GM18507 (cell line): ENCODE results near the gene SPTSSB.

Experiments used
- DNase-seq: peaks from one replicate; pipeline ENCODE4 v3.0.0; 2011; ENCODE audit warnings: low read depth; ENCODE audit not compliant: insufficient read length; ENCODE audit errors: extremely low spot score
- FAIRE-seq: peaks from 2 replicates; lab custom pipeline; 2011; peaks lifted over from hg19 to GRCh38; lab: Jason Lieb, UNC

SPTSSB gene

GRCh38 chr3:161345023-161345422 is 26.3 kb downstream of the SPTSSB start:
- FAIRE-seq (no peak), DNase-seq (no peak)

GRCh38 chr3:161343986-161344385 is 27.3 kb downstream of the SPTSSB start:
- DNase-seq: no peak
- no peak for FAIRE-seq

- DNase-seq: no peak
Observed at GRCh38 chr3:161343540-161343939, 27.8 kb downstream of the SPTSSB start.

DNA sequence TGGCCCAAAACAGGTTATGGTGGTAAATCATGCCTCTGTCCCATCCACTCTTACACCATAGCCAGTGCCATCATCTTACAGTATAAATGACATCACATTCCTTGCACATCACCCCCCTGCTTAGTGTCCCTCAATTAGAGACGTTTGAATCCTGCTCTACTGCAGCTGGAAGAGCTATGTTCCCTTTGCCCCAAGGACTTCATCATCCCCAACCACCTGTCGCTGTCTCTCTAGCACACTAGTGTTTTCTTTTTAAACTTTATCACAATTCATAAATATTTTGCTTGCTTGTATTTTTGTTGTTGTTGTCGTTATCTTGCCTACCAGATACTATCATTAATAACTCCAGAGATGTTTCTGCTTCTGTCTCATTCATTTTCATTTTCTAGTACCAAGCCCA is 28.7 kb downstream of the SPTSSB start:
- FAIRE-seq: no peak
- DNase-seq: no peak

More at GRCh38 chr3:161343540-161343939, 27.8 kb downstream of the SPTSSB start:
- FAIRE-seq: no peak

GRCh38 chr3:161339517-161340500 is 31.5 kb downstream of the SPTSSB start:
- DNase-seq (no peak), FAIRE-seq (no peak)

GRCh38 chr3:161337311-161337710 is 34.0 kb downstream of the SPTSSB start:
- no peak for DNase-seq
- peak; percentile 31 for FAIRE-seq

DNA sequence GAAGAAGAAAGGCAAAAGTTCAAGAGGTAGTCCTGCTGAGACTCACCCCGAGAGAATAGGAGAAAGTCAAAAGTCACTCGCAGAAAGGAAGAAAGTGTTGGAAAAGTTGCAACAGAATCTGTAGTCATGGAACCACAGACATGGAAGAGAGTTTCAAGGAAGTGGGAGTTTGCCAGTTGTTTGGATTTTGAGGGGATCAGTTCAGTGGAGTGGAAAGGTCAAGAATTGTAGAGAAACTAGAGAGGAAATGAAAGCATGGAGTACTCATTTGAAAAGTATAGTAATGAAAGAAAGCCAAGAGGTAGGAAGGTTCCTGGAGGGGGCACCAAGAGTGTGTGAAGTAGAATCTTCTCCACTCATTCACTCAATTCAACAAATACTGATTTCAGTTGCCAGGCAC is 34.7 kb downstream of the SPTSSB start:
- FAIRE-seq (no peak), DNase-seq (no peak)

DNA sequence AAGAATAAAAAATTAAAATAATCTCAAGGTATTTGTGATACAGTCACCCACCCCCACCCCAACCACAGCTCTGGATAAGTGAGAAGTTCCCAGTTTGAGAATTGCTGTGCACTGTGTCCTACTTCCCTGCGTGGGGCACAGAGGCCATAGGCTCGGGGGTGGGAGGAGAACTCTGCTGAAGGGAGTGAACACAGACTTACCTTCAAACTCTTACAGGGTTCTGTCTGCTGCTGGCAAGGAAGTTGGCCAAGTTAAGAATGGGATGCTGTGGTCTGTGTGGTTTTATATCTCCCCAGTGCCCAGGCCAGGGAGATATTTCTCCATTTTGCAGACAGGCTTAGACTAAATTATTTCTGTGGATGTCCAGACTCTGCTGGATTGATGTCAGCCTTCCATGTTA is 37.6 kb downstream of the SPTSSB start:
- FAIRE-seq: no peak
- DNase-seq: no peak

GRCh38 chr3:161332792-161333191 is 38.5 kb downstream of the SPTSSB start:
- FAIRE-seq: no peak
- DNase-seq: no peak

- DNase-seq (no peak), FAIRE-seq (no peak)
Observed at GRCh38 chr3:161325059-161325458, 46.3 kb downstream of the SPTSSB start.

DNA sequence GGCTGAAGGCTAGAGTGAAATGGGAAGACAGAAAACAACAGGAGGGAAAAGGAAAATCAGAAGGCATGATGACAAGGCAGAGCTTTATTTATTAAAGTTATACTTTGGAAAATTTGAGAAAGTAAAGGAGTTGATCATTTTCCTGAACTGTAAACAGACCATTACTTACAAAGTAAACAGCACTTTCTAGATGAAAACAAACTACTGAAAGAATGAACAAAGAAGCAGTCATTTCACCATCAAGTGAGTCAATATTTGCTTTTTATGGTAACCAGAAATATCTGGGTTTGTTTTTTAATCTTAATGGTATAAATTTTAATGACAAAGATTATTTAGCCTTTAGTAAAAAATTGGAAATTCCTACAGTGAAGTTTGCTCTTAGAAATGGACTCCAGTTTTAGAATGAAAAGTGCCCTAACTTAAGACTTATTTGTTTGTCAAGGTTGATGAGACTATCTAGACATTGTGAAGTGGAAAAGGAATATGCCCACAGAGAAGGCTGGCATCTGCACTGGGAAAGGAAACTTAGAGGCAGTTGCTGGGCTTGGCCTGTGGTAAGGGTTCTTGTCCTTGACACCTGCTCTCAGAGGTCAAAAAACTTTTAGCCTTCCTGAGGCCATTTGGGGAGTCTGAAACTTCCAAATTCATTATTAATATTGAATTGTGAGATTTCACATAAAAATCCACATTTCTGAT is 47.2 kb downstream of the SPTSSB start:
- DNase-seq (no peak), FAIRE-seq (no peak)

DNA sequence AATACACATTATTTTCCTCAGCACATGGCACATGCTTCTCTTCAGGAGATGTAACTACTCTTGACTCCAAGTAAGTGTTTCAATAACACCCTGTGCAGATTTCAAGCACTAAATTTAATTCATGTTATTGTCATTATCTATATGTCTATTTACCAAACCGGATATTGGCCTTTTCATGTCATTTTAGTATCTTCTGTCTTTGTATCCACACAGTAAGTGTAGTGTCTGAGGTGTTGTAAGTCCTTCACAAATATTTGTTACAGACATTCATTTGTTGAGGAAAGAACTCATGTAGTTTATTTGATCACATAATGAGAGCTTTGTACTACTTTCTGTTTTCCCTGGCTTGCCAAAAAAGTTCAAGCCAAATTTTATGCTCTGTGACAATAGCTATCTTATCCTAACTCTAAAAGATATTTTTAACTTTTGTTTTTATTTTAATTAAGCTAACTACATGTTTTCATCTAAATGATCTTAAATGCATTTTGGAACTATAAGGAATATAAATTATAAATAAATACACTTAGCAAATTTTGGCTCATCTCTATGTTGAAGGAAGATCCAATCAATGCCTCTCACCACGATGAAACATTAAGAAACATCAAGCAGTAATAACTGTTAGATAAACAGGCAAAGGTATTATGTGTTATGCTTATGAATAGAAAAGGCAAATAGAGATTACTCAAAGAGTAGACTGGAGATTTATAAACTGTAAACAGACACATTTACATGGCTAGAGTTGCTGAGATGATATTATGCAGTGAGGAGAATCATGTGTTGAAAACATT is 48.3 kb downstream of the SPTSSB start:
- DNase-seq (no peak), FAIRE-seq (no peak)

DNA sequence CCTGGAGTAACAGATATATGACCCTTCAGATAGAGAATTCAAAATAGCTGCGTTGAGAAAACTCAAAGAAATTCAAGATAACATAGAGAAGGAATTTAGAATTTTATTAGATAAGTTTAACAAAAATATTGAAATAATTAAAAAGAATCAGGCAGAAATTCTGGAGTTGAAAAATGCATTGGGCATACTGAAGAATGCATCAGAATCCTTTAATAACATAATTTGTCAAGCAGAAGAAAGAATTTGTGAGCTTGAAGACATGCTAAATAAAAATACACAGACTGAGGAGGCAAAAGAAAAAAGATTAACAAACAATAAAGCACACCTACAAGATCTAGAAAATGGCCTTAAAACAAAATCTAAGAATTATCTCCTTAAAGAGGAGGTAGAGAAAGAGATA is 50.5 kb downstream of the SPTSSB start:
- DNase-seq (no peak), FAIRE-seq (no peak)

GRCh38 chr3:161319867-161320266 is 51.5 kb downstream of the SPTSSB start:
- FAIRE-seq (no peak), DNase-seq (no peak)

GRCh38 chr3:161317077-161317476 is 54.2 kb downstream of the SPTSSB start:
- DNase-seq (no peak), FAIRE-seq (no peak)

- FAIRE-seq (no peak), DNase-seq (no peak)
Observed at GRCh38 chr3:161316006-161316689, 55.2 kb downstream of the SPTSSB start.

DNA sequence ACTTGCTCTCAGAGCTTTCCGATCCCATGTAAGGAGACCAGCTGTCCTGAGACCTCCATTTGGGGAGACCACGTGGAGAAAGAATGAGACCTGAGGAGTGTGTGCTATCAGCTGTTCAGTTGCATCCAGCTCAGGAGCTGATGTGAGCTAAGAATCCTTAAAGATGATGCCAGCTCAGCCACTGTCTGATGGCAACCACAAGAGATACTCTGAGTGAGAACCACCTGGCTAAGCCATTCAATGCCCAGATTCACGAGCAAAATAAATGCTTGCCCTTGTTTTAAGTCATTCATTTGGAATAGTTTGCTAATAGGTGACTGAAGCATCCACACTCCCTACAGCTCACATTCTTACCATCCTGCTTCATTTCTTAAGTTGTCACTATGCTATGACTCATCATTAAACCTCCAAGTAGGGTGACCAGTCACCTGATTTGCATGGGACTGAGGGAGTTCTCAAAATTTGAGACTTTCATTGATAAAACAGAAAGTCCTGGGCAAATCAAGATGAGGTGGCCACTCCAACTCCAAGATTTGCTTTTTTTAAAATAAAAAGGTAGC is 56.4 kb downstream of the SPTSSB start:
- peak; percentile 63 for FAIRE-seq
- no peak for DNase-seq

- FAIRE-seq (peak; percentile 83), DNase-seq (peak; percentile 22)
Observed at GRCh38 chr3:161310649-161311423, 60.5 kb downstream of the SPTSSB start.
